IMR-90 (cell line): ENCODE measurements around the gene CLDN9. TPM values are rescaled to one million over a fixed set of nuclear protein-coding genes. Genes with fewer than 3 reads are reported as not detected.

Experiments used
- ATAC-seq: fragments of 200-7000 bp; cut with Tn5 transposase; 2 replicates; pipeline ENCODE4 v1.9.1; 2020; ENCODE audit warnings: low read depth, mild to moderate bottlenecking, moderate library complexity
- BruUV-seq: library from RNA; stranded (reverse); fragments of 400-500 nt; replicated peaks from 2 replicates; lab custom pipeline; 2021; lab: Mats Ljungman, UMichigan
- CTCF ChIA-PET: fragments of 300-600 bp; formaldehyde crosslinking; extraction: SDS; loops from one replicate; lab custom pipeline; 2021; ENCODE audit warnings: antibody characterized with exemption; lab: Yijun Ruan, JAX
- POLR2A ChIA-PET: fragments of 300-600 bp; sonication (Branson Sonifier 250); formaldehyde crosslinking; loops from one replicate; lab custom pipeline; 2022; ENCODE audit warnings: antibody characterized with exemption; ENCODE audit not compliant: unreplicated experiment; lab: Charles Lee
- DNase-seq: peaks from one replicate; pipeline ENCODE4 v3.0.0; 2013
- H2AFZ ChIP-seq: replicated peaks from 2 replicates; pipeline ENCODE3; 2013; ENCODE audit warnings: low read length, mild to moderate bottlenecking; ENCODE audit not compliant: poor library complexity
- H2AK5ac ChIP-seq: 2 replicates; pipeline ENCODE4 v1.6.1; 2013; ENCODE audit warnings: low read depth, low read length, inconsistent platforms
- H2AK9ac ChIP-seq: replicated peaks from 2 replicates; pipeline ENCODE3; 2013; ENCODE audit warnings: mild to moderate bottlenecking, low read depth, low read length, moderate library complexity; ENCODE audit not compliant: poor library complexity
- H2BK120ac ChIP-seq: 2 replicates; pipeline ENCODE4 v1.6.1; 2013; ENCODE audit warnings: low read depth, low read length, inconsistent platforms
- H2BK15ac ChIP-seq: 3 replicates; pipeline ENCODE4 v1.6.1; 2013; ENCODE audit warnings: low read depth, low read length, inconsistent platforms
- H2BK20ac ChIP-seq: 2 replicates; pipeline ENCODE4 v1.6.1; 2013; ENCODE audit warnings: low read depth, mild to moderate bottlenecking, inconsistent platforms, low read length, moderate library complexity
- H2BK5ac ChIP-seq: 2 replicates; pipeline ENCODE4 v1.6.1; 2013; ENCODE audit warnings: mild to moderate bottlenecking, low read depth, low read length, inconsistent platforms; ENCODE audit not compliant: poor library complexity, severe bottlenecking
- H3K14ac ChIP-seq: replicated peaks from 2 replicates; pipeline ENCODE4 v1.6.1; 2013; ENCODE audit warnings: low read depth, low read length, inconsistent platforms
- H3K18ac ChIP-seq: 2 replicates; pipeline ENCODE4 v1.6.1; 2013; ENCODE audit warnings: low read depth, low read length, control low read depth
- H3K23ac ChIP-seq: 2 replicates; pipeline ENCODE4 v1.6.1; 2013; ENCODE audit warnings: low read depth, low read length, inconsistent platforms
- H3K27ac ChIP-seq: 2 replicates; pipeline ENCODE4 v1.5.1; 2013; ENCODE audit warnings: mild to moderate bottlenecking, control low read depth, low read length; ENCODE audit not compliant: insufficient read depth
- H3K27me3 ChIP-seq: 2 replicates; pipeline ENCODE4 v1.6.1; 2013; ENCODE audit warnings: low read length; ENCODE audit not compliant: control insufficient read depth, insufficient read depth
- H3K36me3 ChIP-seq: 2 replicates; pipeline ENCODE4 v1.6.1; 2013; ENCODE audit warnings: low read length, mixed read lengths; ENCODE audit not compliant: control insufficient read depth, insufficient read depth
- H3K4ac ChIP-seq: 2 replicates; pipeline ENCODE4 v1.6.1; 2013; ENCODE audit warnings: low read depth, low read length, inconsistent platforms
- H3K4me1 ChIP-seq: 2 replicates; pipeline ENCODE4 v1.6.1; 2013; ENCODE audit warnings: low read length, mixed read lengths; ENCODE audit not compliant: control insufficient read depth, insufficient read depth
- H3K4me2 ChIP-seq: 2 replicates; pipeline ENCODE4 v1.6.1; 2013; ENCODE audit warnings: low read depth, mild to moderate bottlenecking, control low read depth, low read length, moderate library complexity
- H3K4me3 ChIP-seq: 2 replicates; pipeline ENCODE4 v1.5.1; 2013; ENCODE audit warnings: low read depth, mild to moderate bottlenecking, control low read depth, low read length, moderate library complexity; ENCODE audit not compliant: insufficient read depth
- H3K56ac ChIP-seq: 2 replicates; pipeline ENCODE4 v1.6.1; 2013; ENCODE audit warnings: low read length, inconsistent platforms; ENCODE audit not compliant: insufficient read depth; ENCODE audit errors: extremely low read depth
- H3K79me1 ChIP-seq, 2 experiments: 2 replicates each; pipeline ENCODE4 v1.6.1; 2013; ENCODE audit warnings: low read length in 2 of 2, inconsistent platforms in 1 of 2, low read depth in 1 of 2
- H3K9ac ChIP-seq: 2 replicates; pipeline ENCODE4 v1.6.1; 2013; ENCODE audit warnings: low read depth, low read length, control low read depth
- H3K9me1 ChIP-seq: 2 replicates; pipeline ENCODE4 v1.6.1; 2013; ENCODE audit warnings: low read length, inconsistent platforms; ENCODE audit not compliant: insufficient read depth
- H3K9me3 ChIP-seq: 2 replicates; pipeline ENCODE4 v1.6.1; 2013; ENCODE audit warnings: low read length; ENCODE audit not compliant: control insufficient read depth, insufficient read depth
- H4K20me1 ChIP-seq: 2 replicates; pipeline ENCODE4 v1.6.1; 2013; ENCODE audit warnings: low read length, inconsistent platforms; ENCODE audit not compliant: insufficient read depth
- H4K5ac ChIP-seq: 2 replicates; pipeline ENCODE4 v1.6.1; 2013; ENCODE audit warnings: mild to moderate bottlenecking, low read depth, low read length, control low read depth
- H4K8ac ChIP-seq, 2 experiments: 2 replicates each; pipeline ENCODE4 v1.6.1; 2013; ENCODE audit warnings: low read depth in 2 of 2, low read length in 2 of 2, control low read depth in 1 of 2, inconsistent platforms in 1 of 2
- H4K91ac ChIP-seq: 2 replicates; pipeline ENCODE4 v1.6.1; 2013; ENCODE audit warnings: low read depth, low read length, inconsistent platforms; ENCODE audit not compliant: insufficient read depth
- BHLHE40 ChIP-seq: fragments of 150-350 bp; IDR thresholded peaks from 2 replicates; pipeline ENCODE4 v1.6.1; 2016; ENCODE audit warnings: mild to moderate bottlenecking, low read depth, low read length
- CEBPB ChIP-seq: IDR thresholded peaks from 2 replicates; pipeline ENCODE4 v1.6.1; 2012; ENCODE audit warnings: low read depth, low read length, improper control_type of control experiment
- CHD1 ChIP-seq: IDR thresholded peaks from 2 replicates; pipeline ENCODE4 v1.6.1; 2012; ENCODE audit warnings: low read depth, low read length, improper control_type of control experiment
- CTCF ChIP-seq: conservative IDR thresholded peaks from 2 replicates; pipeline ENCODE4 v1.5.1; 2012; ENCODE audit warnings: mild to moderate bottlenecking, low read depth, low read length, improper control_type of control experiment
- ELK1 ChIP-seq: fragments of 150-350 bp; IDR thresholded peaks from 2 replicates; pipeline ENCODE4 v1.6.1; 2016; ENCODE audit warnings: low read depth, mild to moderate bottlenecking, low read length, moderate library complexity, borderline replicate concordance
- FOS ChIP-seq: fragments of 150-350 bp; IDR thresholded peaks from 2 replicates; pipeline ENCODE4 v1.6.1; 2016; ENCODE audit warnings: low read depth, low read length
- MAFK ChIP-seq: IDR thresholded peaks from 2 replicates; pipeline ENCODE4 v1.6.1; 2012; ENCODE audit warnings: low read depth, low read length, improper control_type of control experiment
- MAZ ChIP-seq: IDR thresholded peaks from 2 replicates; pipeline ENCODE4 v1.6.1; 2012; ENCODE audit warnings: low read depth, mild to moderate bottlenecking, low read length, improper control_type of control experiment, moderate library complexity, borderline replicate concordance
- MXI1 ChIP-seq: IDR thresholded peaks from 2 replicates; pipeline ENCODE4 v1.6.1; 2012; ENCODE audit warnings: low read depth, mild to moderate bottlenecking, low read length, moderate library complexity, borderline replicate concordance
- NFE2L2 ChIP-seq: fragments of 150-350 bp; IDR thresholded peaks from 2 replicates; pipeline ENCODE4 v1.6.1; 2016; ENCODE audit warnings: low read depth, mild to moderate bottlenecking, low read length
- POLR2A ChIP-seq: IDR thresholded peaks from 2 replicates; pipeline ENCODE4 v1.6.1; 2012; ENCODE audit warnings: mild to moderate bottlenecking, low read depth, low read length
- RAD21 ChIP-seq: IDR thresholded peaks from 2 replicates; pipeline ENCODE4 v1.6.1; 2012; ENCODE audit warnings: low read length, improper control_type of control experiment
- RCOR1 ChIP-seq: IDR thresholded peaks from 2 replicates; pipeline ENCODE4 v1.6.1; 2012; ENCODE audit warnings: mild to moderate bottlenecking, low read length, improper control_type of control experiment; ENCODE audit not compliant: insufficient replicate concordance
- RFX5 ChIP-seq: IDR thresholded peaks from 2 replicates; pipeline ENCODE4 v1.8.0; 2012; ENCODE audit warnings: low read depth, mild to moderate bottlenecking, low read length, moderate library complexity
- SMC3 ChIP-seq: fragments of 150-350 bp; IDR thresholded peaks from 2 replicates; pipeline ENCODE4 v1.6.1; 2016; ENCODE audit warnings: low read depth, mild to moderate bottlenecking, antibody characterized with exemption, low read length, moderate library complexity
- USF2 ChIP-seq: fragments of 150-350 bp; IDR thresholded peaks from 2 replicates; pipeline ENCODE4 v1.6.1; 2017; ENCODE audit warnings: mild to moderate bottlenecking, antibody characterized with exemption, low read length, low read depth
- WGBS, 2 experiments: methylation state at CpG; one replicate each; pipeline versions ENCODE4 v1.1.5 to v1.1.7; 2013; ENCODE audit warnings: missing lambda C conversion rate in 2 of 2; ENCODE audit not compliant: insufficient read length in 1 of 2; ENCODE audit errors: extremely low coverage in 2 of 2; 5-methylcytosine and 5-hydroxymethylcytosine counted together
- dilution Hi-C: fragments of 300-500 bp; cut with HindIII; formaldehyde crosslinking; loops from one replicate; pipeline ENCODE4 v1.14.3; 2018; ENCODE audit warnings: low sequenced_read_pairs; ENCODE audit not compliant: unreplicated experiment
- in situ Hi-C: fragments of 300-500 bp; cut with MboI; formaldehyde crosslinking; loops from 3 replicates; pipeline ENCODE4 v1.14.3; 2019; ENCODE audit warnings: low sequenced_read_pairs, inconsistent platforms, mixed read lengths
- intact Hi-C: fragments of 100-400 bp; cut with micrococcal nuclease; formaldehyde crosslinking; loops from 2 replicates; pipeline ENCODE4 v1.10.0; 2022
- polyA plus RNA-seq, 3 experiments: library from polyadenylated mRNA; depleted of rRNA; stranded (reverse); fragments of >200 nt; gene quantifications; 2 replicates each; pipeline ENCODE4 v1.2.3, GENCODE V29; 2012; ENCODE audit warnings: low replicate concordance in 1 of 3
- total RNA-seq: library from RNA; depleted of rRNA; stranded (reverse); fragments of >200 nt; gene quantifications from 2 replicates; pipeline ENCODE4 v1.2.3, GENCODE V29; 2012

CLDN9 gene
- total and polyA plus RNA-seq, 2 of the 4 experiments (the other 2 are of a cell fraction), result 0.05 TPM; not detected in 1

- Histone ChIP-seq H4K20me1 (no peaks in the 10 kb centered on the region), H2BK120ac (no peak overlapping the region), H3K36me3 (no peaks in the 10 kb centered on the region), H3K4me2 (no peak overlapping the region), H3K79me1 (no peaks in the 10 kb centered on the region), H3K27ac (no peak overlapping the region), H3K23ac (no peak overlapping the region), H4K8ac (no peak overlapping the region), H2BK5ac (no peak overlapping the region), H3K4ac (no peak overlapping the region), H3K27me3 (peaks cover 28% of the 10 kb centered on the region), H3K9me3 (no peaks in the 10 kb centered on the region), H2AK9ac (no peak overlapping the region), H3K9ac (no peak overlapping the region), H2BK15ac (no peak overlapping the region), H2AFZ (no peak overlapping the region), H3K18ac (no peak overlapping the region), H3K4me3 (no peak overlapping the region), H2BK20ac (no peak overlapping the region), H4K5ac (no peak overlapping the region), H3K14ac (no peak overlapping the region), H3K9me1 (no peaks in the 10 kb centered on the region), H3K56ac (no peak overlapping the region), H4K91ac (no peak overlapping the region), H2AK5ac (no peak overlapping the region), H3K4me1 (no peaks in the 10 kb centered on the region)
- no peak for ATAC-seq
- POLR2A ChIA-PET, result no interaction called here
- in situ Hi-C loops (no loop called here), dilution Hi-C loops (no loop called here), intact Hi-C loops (no loop called here)
- TF ChIP-seq CTCF, result no peak
- TF ChIP-seq MAZ, result no peak
- TF ChIP-seq FOS, result no peak
- no peak for TF ChIP-seq SMC3
- TF ChIP-seq MAFK, result no peak
- no peak for TF ChIP-seq MXI1
- TF ChIP-seq RFX5, result no peak
- no peak for TF ChIP-seq CEBPB
- no peak for TF ChIP-seq ELK1
- no peak for TF ChIP-seq CHD1
- no peak for TF ChIP-seq RCOR1
- TF ChIP-seq USF2, result no peak
- TF ChIP-seq RAD21, result no peak
- no peak for TF ChIP-seq POLR2A
- TF ChIP-seq NFE2L2, result no peak
- no peak for TF ChIP-seq BHLHE40
- no TSS peak for BruUV-seq
- CTCF ChIA-PET, result no interaction called here
- no peak for DNase-seq
- no CpG with 5 or more reads among the region's 10 CpGs for WGBS, 2 experiments
Measured at GRCh38 chr16:2990891-2991290, 21.8 kb upstream of the CLDN9 start.
